ENCODE results near the gene LILRB5.
"Not testable (repeated sequence)": the region's sequence is repeated elsewhere in the genome, so short reads cannot be mapped to it uniquely, and the experiment has no call there.

DNA sequence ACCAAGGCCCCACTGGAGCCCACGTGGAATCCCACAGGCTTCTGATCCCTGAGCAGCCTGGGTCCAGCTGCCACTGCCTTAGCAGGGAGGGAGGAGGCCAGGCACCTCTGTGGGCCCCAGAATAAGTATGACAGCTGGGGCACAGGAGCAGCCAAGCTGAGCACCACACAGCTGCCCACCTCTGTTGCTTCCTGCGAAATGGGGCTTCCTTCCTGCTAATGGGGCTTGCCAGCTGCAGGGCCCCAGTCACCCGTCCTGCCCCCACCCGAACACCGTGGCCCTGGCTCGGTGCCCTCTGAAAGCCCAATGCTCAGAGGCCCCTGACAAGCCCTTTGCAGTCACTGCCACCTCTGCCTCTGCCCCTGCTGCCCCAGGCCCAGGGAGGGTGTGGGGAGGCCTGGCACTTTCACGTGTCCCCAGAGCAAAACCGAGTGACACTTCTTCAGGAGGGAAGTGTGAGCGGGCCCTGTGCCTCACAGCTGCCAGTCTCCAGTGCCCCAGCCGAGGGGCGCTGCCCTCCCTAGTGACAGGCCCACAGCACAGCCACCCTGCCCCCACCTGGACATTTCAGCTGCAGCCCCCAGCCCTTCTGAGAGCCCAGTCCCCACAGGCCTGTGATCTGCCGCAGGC lies 28.5 kb upstream of the LILRB5 start:
- TF ChIP-seq POLR2A, CTCF (IDR thresholded peaks at IDR 0.05): not testable (repeated sequence)
